ENCODE data around the gene UXS1. TPM values are rescaled to one million over a fixed set of nuclear protein-coding genes. Genes with fewer than 3 reads are reported as not detected.

Gene UXS1
- total RNA-seq, 2 experiments from 2014 or later, result 20.5 to 21.9 TPM

DNA sequence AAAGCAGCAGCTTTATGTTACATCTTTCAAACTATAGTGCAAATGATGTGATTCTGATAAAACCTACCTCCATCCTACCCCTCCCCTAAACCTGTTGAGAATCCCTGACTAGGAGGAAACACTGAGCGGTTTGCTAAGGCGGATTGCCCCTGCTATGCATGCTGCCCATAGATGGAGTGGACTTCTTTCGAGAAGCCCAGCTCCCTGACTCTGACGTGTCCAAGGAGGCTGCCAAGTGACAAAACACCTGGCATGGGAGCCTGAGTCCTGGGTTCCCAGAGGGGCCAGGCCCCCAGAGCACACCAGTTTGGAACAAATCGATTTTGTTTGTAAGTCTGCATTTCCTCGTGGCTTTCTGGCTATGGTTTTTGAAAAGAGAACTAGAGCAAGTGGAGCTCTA is 1.4 kb upstream of the UXS1 start:
- no peak for DNase-seq (ENCODE audit: low spot score)
- Histone ChIP-seq H3K4me2 (ENCODE audit: low read length) (peak overlapping the region; percentile 66; the same call in 1 of the 2 replicates), H3K27ac (ENCODE audit: low read depth, low read length, poor library complexity, severe bottlenecking) (no peak overlapping the region), H3K4me3 (ENCODE audit: low read depth, low read length, poor library complexity, severe bottlenecking) (no peak overlapping the region), H4K20me1 (ENCODE audit: insufficient read depth, low read length) (no peaks in the 10 kb centered on the region; the same call in 1 of the 2 replicates), H3K9me3 (ENCODE audit: low read length) (no peaks in the 10 kb centered on the region), H3K79me2 (ENCODE audit: insufficient read depth, low read depth, low read length) (no peaks in the 10 kb centered on the region), H3K9me2 (ENCODE audit: insufficient read depth, low read length) (no peaks in the 10 kb centered on the region), H3K36me3 (ENCODE audit: insufficient read depth, low read length) (no peaks in the 10 kb centered on the region), H3K4me1 (ENCODE audit: insufficient read depth, low read length, poor library complexity, severe bottlenecking) (peaks cover 14% of the 10 kb centered on the region), H2AFZ (ENCODE audit: low read length) (no peak overlapping the region)
- no peak for TF ChIP-seq EZH2phosphoT487 (IDR thresholded peaks at IDR 0.05; ENCODE audit: borderline replicate concordance, low read depth, low read length)
- TF ChIP-seq, protein P1, sequence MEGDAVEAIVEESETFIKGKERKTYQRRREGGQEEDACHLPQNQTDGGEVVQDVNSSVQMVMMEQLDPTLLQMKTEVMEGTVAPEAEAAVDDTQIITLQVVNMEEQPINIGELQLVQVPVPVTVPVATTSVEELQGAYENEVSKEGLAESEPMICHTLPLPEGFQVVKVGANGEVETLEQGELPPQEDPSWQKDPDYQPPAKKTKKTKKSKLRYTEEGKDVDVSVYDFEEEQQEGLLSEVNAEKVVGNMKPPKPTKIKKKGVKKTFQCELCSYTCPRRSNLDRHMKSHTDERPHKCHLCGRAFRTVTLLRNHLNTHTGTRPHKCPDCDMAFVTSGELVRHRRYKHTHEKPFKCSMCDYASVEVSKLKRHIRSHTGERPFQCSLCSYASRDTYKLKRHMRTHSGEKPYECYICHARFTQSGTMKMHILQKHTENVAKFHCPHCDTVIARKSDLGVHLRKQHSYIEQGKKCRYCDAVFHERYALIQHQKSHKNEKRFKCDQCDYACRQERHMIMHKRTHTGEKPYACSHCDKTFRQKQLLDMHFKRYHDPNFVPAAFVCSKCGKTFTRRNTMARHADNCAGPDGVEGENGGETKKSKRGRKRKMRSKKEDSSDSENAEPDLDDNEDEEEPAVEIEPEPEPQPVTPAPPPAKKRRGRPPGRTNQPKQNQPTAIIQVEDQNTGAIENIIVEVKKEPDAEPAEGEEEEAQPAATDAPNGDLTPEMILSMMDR (conservative IDR thresholded peaks at IDR 0.05; ENCODE audit: low read length), result no peak
- ChIA-PET CTCF (ENCODE audit: unreplicated experiment) (no interaction called here), POLR2A (interaction anchor here (0.6 to 1.5 kb wide), 2 partner anchors 8 to 1762 kb away, joined by 5 to 6 read pairs; no protein-coding TSS in a partner anchor)
- BruUV-seq (replicated peaks), result no TSS peak
- intact Hi-C loops (cut with micrococcal nuclease; ENCODE audit: unreplicated experiment), result loop anchor here (10.0 kb wide), 1 partner anchor 861 kb away; the partner anchor contains the start of gene C2orf49

DNA sequence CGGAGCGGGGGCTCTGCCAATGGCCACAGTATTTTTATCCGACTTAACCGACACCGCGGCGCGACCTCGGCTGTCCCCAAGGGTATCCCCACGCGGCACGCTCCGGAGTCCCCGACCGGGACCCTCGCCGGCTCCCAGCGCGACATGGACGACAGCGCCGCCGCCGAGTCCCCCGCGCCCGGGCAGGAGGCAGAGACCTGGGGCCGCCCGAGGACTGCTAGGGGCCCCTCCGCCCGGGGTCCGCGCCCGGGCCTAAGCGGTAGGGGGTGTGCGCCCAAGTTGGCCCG is 468 bp downstream of the UXS1 start:
- Histone ChIP-seq H3K4me3 (ENCODE audit: low read depth, low read length, poor library complexity, severe bottlenecking) (peak overlapping the region; percentile 82), H3K9me3 (ENCODE audit: low read length) (no peaks in the 10 kb centered on the region), H3K36me3 (ENCODE audit: insufficient read depth, low read length) (no peaks in the 10 kb centered on the region), H2AFZ (ENCODE audit: low read length) (peak overlapping the region; percentile 66), H4K20me1 (ENCODE audit: insufficient read depth, low read length) (no peaks in the 10 kb centered on the region; the same call in 1 of the 2 replicates), H3K4me2 (ENCODE audit: low read length) (peak overlapping the region; percentile 93), H3K79me2 (ENCODE audit: insufficient read depth, low read depth, low read length) (no peaks in the 10 kb centered on the region), H3K4me1 (ENCODE audit: insufficient read depth, low read length, poor library complexity, severe bottlenecking) (peaks cover 25% of the 10 kb centered on the region), H3K9me2 (ENCODE audit: insufficient read depth, low read length) (no peaks in the 10 kb centered on the region), H3K27ac (ENCODE audit: low read depth, low read length, poor library complexity, severe bottlenecking) (peak overlapping the region; percentile 35)
- intact Hi-C loops (cut with micrococcal nuclease; ENCODE audit: unreplicated experiment), result loop anchor here (10.0 kb wide), 1 partner anchor 859 kb away; the partner anchor contains the start of gene C2orf49
- POLR2A ChIA-PET, result interaction anchor here (0.7 to 1.5 kb wide), 3 partner anchors 12 to 546 kb away, joined by 3 to 5 read pairs (median 4); no protein-coding TSS in a partner anchor
- BruUV-seq (replicated peaks), result no TSS peak
- TF ChIP-seq, protein P1 (conservative IDR thresholded peaks at IDR 0.05; ENCODE audit: low read length), result no peak; the same call in 1 of the 2 replicates
- no peak for TF ChIP-seq EZH2phosphoT487 (IDR thresholded peaks at IDR 0.05; ENCODE audit: borderline replicate concordance, low read depth, low read length)
- DNase-seq (ENCODE audit: low spot score), result no peak
- CTCF ChIA-PET (ENCODE audit: unreplicated experiment), result no interaction called here
